ENCODE results near the gene LGMN. TPM values are rescaled to one million over a fixed set of nuclear protein-coding genes. Genes with fewer than 3 reads are reported as not detected.

LGMN gene
- total RNA-seq, 1 donor from 2014 or later: 52.5 TPM

DNA sequence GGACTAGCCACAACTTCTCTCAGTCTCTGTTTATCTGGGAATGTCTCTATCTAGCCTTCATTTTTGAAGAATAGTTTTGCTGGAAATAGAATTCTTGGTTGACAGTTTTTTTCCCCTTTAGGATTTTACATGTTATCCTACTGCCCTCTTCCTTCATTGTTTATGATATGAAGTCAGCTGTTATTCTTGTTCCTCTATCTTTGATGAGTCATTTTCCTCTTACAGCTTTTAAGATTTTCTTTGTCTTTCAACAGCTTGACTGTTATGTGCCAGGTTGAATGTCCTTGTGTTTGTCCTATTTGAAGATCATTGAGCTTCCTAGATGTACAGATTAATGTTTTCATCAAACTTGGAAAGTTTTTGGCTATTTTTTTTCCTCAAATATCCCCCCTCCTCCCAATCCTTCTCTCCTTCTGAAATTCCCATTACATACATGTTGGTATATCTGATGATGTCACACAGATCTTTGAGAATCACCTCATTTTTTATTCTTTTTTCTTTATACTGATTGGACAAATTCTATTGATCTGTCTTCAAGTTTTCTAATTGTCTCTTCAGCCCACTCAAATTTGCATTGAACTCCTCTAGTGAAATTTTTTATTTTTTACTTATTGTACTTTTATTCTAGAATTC lies 41.1 kb upstream of the LGMN start:
- H3K36me3 Mint-ChIP-seq: peaks cover 5% of the 10 kb centered on the region
- peaks cover 11% of the 10 kb centered on the region for H3K4me1 Mint-ChIP-seq
- H3K9me3 Mint-ChIP-seq: peaks cover 21% of the 10 kb centered on the region
- no peak for DNase-seq (ENCODE audit: low spot score in 2 of 2, unreplicated experiment in 2 of 2)
- H3K27ac Mint-ChIP-seq: no peak overlapping the region
- H3K27me3 Mint-ChIP-seq (ENCODE audit: low read depth): no peaks in the 10 kb centered on the region
- TF ChIP-seq, protein P1, sequence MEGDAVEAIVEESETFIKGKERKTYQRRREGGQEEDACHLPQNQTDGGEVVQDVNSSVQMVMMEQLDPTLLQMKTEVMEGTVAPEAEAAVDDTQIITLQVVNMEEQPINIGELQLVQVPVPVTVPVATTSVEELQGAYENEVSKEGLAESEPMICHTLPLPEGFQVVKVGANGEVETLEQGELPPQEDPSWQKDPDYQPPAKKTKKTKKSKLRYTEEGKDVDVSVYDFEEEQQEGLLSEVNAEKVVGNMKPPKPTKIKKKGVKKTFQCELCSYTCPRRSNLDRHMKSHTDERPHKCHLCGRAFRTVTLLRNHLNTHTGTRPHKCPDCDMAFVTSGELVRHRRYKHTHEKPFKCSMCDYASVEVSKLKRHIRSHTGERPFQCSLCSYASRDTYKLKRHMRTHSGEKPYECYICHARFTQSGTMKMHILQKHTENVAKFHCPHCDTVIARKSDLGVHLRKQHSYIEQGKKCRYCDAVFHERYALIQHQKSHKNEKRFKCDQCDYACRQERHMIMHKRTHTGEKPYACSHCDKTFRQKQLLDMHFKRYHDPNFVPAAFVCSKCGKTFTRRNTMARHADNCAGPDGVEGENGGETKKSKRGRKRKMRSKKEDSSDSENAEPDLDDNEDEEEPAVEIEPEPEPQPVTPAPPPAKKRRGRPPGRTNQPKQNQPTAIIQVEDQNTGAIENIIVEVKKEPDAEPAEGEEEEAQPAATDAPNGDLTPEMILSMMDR (IDR thresholded peaks at IDR 0.05; ENCODE audit: unreplicated experiment): no peak
- no peak overlapping the region for H3K4me3 Mint-ChIP-seq

DNA sequence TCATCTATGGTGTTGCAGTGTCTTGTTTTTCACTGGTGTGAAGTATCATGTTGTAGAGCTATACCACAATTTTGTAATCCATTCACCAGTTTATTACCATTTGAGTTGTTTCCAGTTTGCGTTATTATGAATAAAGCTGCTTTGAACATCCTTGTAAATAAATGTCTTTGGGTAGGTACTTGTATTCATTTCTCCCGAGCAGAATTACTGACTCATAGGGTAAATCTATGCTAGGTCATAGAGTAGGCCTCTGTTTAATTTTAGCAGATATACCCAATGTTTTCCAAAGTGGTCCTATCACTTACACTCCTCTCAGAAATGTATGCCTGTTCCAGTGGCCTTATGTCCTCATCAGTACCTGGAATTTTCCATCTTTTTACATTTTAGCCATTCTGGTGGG lies 39.1 kb upstream of the LGMN start:
- Mint-ChIP-seq H3K36me3 (peaks cover 5% of the 10 kb centered on the region), H3K4me3 (no peak overlapping the region), H3K9me3 (peaks cover 21% of the 10 kb centered on the region), H3K27me3 (ENCODE audit: low read depth) (no peaks in the 10 kb centered on the region), H3K27ac (no peak overlapping the region), H3K4me1 (no peaks in the 10 kb centered on the region)
- TF ChIP-seq, protein P1 (IDR thresholded peaks at IDR 0.05; ENCODE audit: unreplicated experiment): no peak
- no peak for DNase-seq (ENCODE audit: low spot score in 2 of 2, unreplicated experiment in 2 of 2)

DNA sequence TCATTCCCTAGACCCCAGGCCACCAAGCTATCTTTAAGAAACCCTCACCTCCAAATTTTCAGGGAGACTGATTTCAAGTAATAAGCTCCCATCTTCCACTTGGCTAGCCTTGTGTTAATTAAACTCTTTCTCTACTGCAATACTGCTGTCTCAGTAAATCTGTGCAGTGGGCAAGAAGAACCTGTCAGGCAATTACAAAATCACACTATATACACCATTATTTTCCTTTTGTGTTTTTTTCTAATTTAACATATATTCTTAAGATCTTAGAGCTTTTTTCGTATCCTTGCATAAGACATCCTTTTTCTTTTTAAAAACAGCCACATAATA lies 38.0 kb upstream of the LGMN start:
- peaks cover 21% of the 10 kb centered on the region for H3K9me3 Mint-ChIP-seq
- DNase-seq (ENCODE audit: low spot score in 2 of 2, unreplicated experiment in 2 of 2): no peak
- no peak overlapping the region for H3K4me3 Mint-ChIP-seq
- TF ChIP-seq, protein P1 (IDR thresholded peaks at IDR 0.05; ENCODE audit: unreplicated experiment): no peak
- H3K27me3 Mint-ChIP-seq (ENCODE audit: low read depth): no peaks in the 10 kb centered on the region
- peak overlapping the region; percentile 1 for H3K27ac Mint-ChIP-seq
- H3K4me1 Mint-ChIP-seq: no peaks in the 10 kb centered on the region
- peaks cover 5% of the 10 kb centered on the region for H3K36me3 Mint-ChIP-seq

DNA sequence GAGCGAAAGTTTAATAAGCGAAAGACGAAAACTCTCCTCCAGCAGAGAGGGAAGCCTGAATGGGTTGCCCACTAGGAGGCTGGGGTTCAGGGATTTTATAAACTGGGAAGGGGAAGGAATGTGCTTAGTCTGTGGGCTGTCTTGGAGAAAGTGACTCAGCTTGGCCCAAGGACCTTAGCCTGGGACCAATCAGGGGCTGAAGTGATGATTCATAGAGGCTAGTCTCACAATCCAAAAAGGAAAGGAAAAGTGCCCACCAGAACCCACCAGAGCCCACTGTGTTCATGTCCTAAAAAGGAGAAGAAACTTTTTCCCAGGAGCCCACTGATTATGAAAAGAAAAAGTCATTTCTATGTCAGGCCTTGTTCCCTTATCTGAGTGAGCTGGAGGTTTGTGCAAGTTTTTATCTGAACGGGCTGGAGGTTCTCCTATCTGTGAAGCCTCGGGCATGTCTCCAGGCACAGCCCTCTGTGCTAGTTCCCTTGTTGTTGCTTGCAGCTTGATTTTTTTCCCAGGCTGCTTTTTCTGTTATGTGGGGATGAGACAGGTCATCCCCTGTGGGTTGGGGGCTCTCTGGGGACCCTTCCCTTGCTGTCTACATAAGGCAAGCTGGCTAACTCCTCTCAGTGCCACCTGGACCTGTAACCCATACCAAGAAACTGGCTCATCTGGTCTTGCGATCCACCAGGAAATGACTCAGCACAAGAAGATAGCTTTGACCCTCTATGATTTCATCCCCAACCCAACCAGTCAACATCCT lies 37.4 kb upstream of the LGMN start:
- no peaks in the 10 kb centered on the region for H3K27me3 Mint-ChIP-seq (ENCODE audit: low read depth)
- TF ChIP-seq, protein P1 (IDR thresholded peaks at IDR 0.05; ENCODE audit: unreplicated experiment): no peak
- no peaks in the 10 kb centered on the region for H3K4me1 Mint-ChIP-seq
- H3K4me3 Mint-ChIP-seq: no peak overlapping the region
- no peak for DNase-seq (ENCODE audit: low spot score in 2 of 2, unreplicated experiment in 2 of 2)
- H3K27ac Mint-ChIP-seq: peak overlapping the region; percentile 1
- peaks cover 18% of the 10 kb centered on the region for H3K9me3 Mint-ChIP-seq
- peaks cover 5% of the 10 kb centered on the region for H3K36me3 Mint-ChIP-seq

DNA sequence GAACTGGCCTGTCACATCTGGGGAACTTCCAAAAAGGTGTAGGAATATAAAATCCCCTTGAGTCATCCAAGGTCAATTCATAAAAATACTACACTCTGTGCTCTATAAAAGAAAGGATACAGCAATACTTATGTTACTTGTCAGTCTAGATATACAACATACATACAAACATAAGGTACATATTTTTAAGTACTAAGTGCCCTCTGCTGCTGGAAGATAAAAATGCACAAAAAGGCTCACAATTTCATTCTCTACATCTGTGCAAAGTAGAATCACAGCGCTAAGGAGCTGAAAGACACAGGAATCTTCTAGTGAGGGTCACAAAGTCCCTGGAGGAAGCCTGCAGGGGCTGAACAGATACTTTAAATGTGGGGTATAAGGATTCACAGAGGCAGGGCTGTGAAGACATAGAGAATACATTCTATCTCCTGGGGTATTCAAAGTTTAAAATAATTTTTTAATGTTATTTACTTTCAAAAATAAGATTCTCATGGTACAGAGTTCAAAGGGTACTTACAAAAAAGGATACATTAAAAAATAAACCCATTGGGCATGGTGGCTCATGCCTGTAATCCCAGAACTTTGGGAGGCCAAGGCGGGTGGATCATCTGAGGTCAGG lies 35.5 kb upstream of the LGMN start:
- Mint-ChIP-seq H3K27ac (no peak overlapping the region), H3K4me3 (no peak overlapping the region), H3K36me3 (no peaks in the 10 kb centered on the region), H3K4me1 (no peaks in the 10 kb centered on the region), H3K9me3 (peaks cover 3% of the 10 kb centered on the region), H3K27me3 (ENCODE audit: low read depth) (no peaks in the 10 kb centered on the region)
- DNase-seq (ENCODE audit: low spot score in 2 of 2, unreplicated experiment in 2 of 2): no peak
- TF ChIP-seq, protein P1 (IDR thresholded peaks at IDR 0.05; ENCODE audit: unreplicated experiment): peak; percentile 44

Measured in mesothelial cell of epicardium (in vitro differentiated cells).